IMR-90 (cell line): ENCODE results near the gene CCDC83. TPM values are rescaled to one million over a fixed set of nuclear protein-coding genes. Genes with fewer than 3 reads are reported as not detected.

Experiments used
- ATAC-seq: fragments of 200-7000 bp; cut with Tn5 transposase; 2 replicates; pipeline ENCODE4 v1.9.1; 2020; ENCODE audit warnings: low read depth, mild to moderate bottlenecking, moderate library complexity
- BruUV-seq: library from RNA; stranded (reverse); fragments of 400-500 nt; replicated peaks from 2 replicates; lab custom pipeline; 2021; lab: Mats Ljungman, UMichigan
- CTCF ChIA-PET: fragments of 300-600 bp; formaldehyde crosslinking; extraction: SDS; loops from one replicate; lab custom pipeline; 2021; ENCODE audit warnings: antibody characterized with exemption; lab: Yijun Ruan, JAX
- POLR2A ChIA-PET: fragments of 300-600 bp; sonication (Branson Sonifier 250); formaldehyde crosslinking; loops from one replicate; lab custom pipeline; 2022; ENCODE audit warnings: antibody characterized with exemption; ENCODE audit not compliant: unreplicated experiment; lab: Charles Lee
- DNase-seq: peaks from one replicate; pipeline ENCODE4 v3.0.0; 2013
- H2AFZ ChIP-seq: replicated peaks from 2 replicates; pipeline ENCODE3; 2013; ENCODE audit warnings: low read length, mild to moderate bottlenecking; ENCODE audit not compliant: poor library complexity
- H2AK5ac ChIP-seq: 2 replicates; pipeline ENCODE4 v1.6.1; 2013; ENCODE audit warnings: low read depth, low read length, inconsistent platforms
- H2AK9ac ChIP-seq: replicated peaks from 2 replicates; pipeline ENCODE3; 2013; ENCODE audit warnings: mild to moderate bottlenecking, low read depth, low read length, moderate library complexity; ENCODE audit not compliant: poor library complexity
- H2BK120ac ChIP-seq: 2 replicates; pipeline ENCODE4 v1.6.1; 2013; ENCODE audit warnings: low read depth, low read length, inconsistent platforms
- H2BK15ac ChIP-seq: 3 replicates; pipeline ENCODE4 v1.6.1; 2013; ENCODE audit warnings: low read depth, low read length, inconsistent platforms
- H2BK20ac ChIP-seq: 2 replicates; pipeline ENCODE4 v1.6.1; 2013; ENCODE audit warnings: low read depth, mild to moderate bottlenecking, inconsistent platforms, low read length, moderate library complexity
- H2BK5ac ChIP-seq: 2 replicates; pipeline ENCODE4 v1.6.1; 2013; ENCODE audit warnings: mild to moderate bottlenecking, low read depth, low read length, inconsistent platforms; ENCODE audit not compliant: poor library complexity, severe bottlenecking
- H3K14ac ChIP-seq: replicated peaks from 2 replicates; pipeline ENCODE4 v1.6.1; 2013; ENCODE audit warnings: low read depth, low read length, inconsistent platforms
- H3K18ac ChIP-seq: 2 replicates; pipeline ENCODE4 v1.6.1; 2013; ENCODE audit warnings: low read depth, low read length, control low read depth
- H3K23ac ChIP-seq: 2 replicates; pipeline ENCODE4 v1.6.1; 2013; ENCODE audit warnings: low read depth, low read length, inconsistent platforms
- H3K27ac ChIP-seq: 2 replicates; pipeline ENCODE4 v1.5.1; 2013; ENCODE audit warnings: mild to moderate bottlenecking, control low read depth, low read length; ENCODE audit not compliant: insufficient read depth
- H3K27me3 ChIP-seq: 2 replicates; pipeline ENCODE4 v1.6.1; 2013; ENCODE audit warnings: low read length; ENCODE audit not compliant: control insufficient read depth, insufficient read depth
- H3K36me3 ChIP-seq: 2 replicates; pipeline ENCODE4 v1.6.1; 2013; ENCODE audit warnings: low read length, mixed read lengths; ENCODE audit not compliant: control insufficient read depth, insufficient read depth
- H3K4ac ChIP-seq: 2 replicates; pipeline ENCODE4 v1.6.1; 2013; ENCODE audit warnings: low read depth, low read length, inconsistent platforms
- H3K4me1 ChIP-seq: 2 replicates; pipeline ENCODE4 v1.6.1; 2013; ENCODE audit warnings: low read length, mixed read lengths; ENCODE audit not compliant: control insufficient read depth, insufficient read depth
- H3K4me2 ChIP-seq: 2 replicates; pipeline ENCODE4 v1.6.1; 2013; ENCODE audit warnings: low read depth, mild to moderate bottlenecking, control low read depth, low read length, moderate library complexity
- H3K4me3 ChIP-seq: 2 replicates; pipeline ENCODE4 v1.5.1; 2013; ENCODE audit warnings: low read depth, mild to moderate bottlenecking, control low read depth, low read length, moderate library complexity; ENCODE audit not compliant: insufficient read depth
- H3K56ac ChIP-seq: 2 replicates; pipeline ENCODE4 v1.6.1; 2013; ENCODE audit warnings: low read length, inconsistent platforms; ENCODE audit not compliant: insufficient read depth; ENCODE audit errors: extremely low read depth
- H3K79me1 ChIP-seq, 2 experiments: 2 replicates each; pipeline ENCODE4 v1.6.1; 2013; ENCODE audit warnings: low read length in 2 of 2, inconsistent platforms in 1 of 2, low read depth in 1 of 2
- H3K9ac ChIP-seq: 2 replicates; pipeline ENCODE4 v1.6.1; 2013; ENCODE audit warnings: low read depth, low read length, control low read depth
- H3K9me1 ChIP-seq: 2 replicates; pipeline ENCODE4 v1.6.1; 2013; ENCODE audit warnings: low read length, inconsistent platforms; ENCODE audit not compliant: insufficient read depth
- H3K9me3 ChIP-seq: 2 replicates; pipeline ENCODE4 v1.6.1; 2013; ENCODE audit warnings: low read length; ENCODE audit not compliant: control insufficient read depth, insufficient read depth
- H4K20me1 ChIP-seq: 2 replicates; pipeline ENCODE4 v1.6.1; 2013; ENCODE audit warnings: low read length, inconsistent platforms; ENCODE audit not compliant: insufficient read depth
- H4K5ac ChIP-seq: 2 replicates; pipeline ENCODE4 v1.6.1; 2013; ENCODE audit warnings: mild to moderate bottlenecking, low read depth, low read length, control low read depth
- H4K8ac ChIP-seq, 2 experiments: 2 replicates each; pipeline ENCODE4 v1.6.1; 2013; ENCODE audit warnings: low read depth in 2 of 2, low read length in 2 of 2, control low read depth in 1 of 2, inconsistent platforms in 1 of 2
- H4K91ac ChIP-seq: 2 replicates; pipeline ENCODE4 v1.6.1; 2013; ENCODE audit warnings: low read depth, low read length, inconsistent platforms; ENCODE audit not compliant: insufficient read depth
- BHLHE40 ChIP-seq: fragments of 150-350 bp; IDR thresholded peaks from 2 replicates; pipeline ENCODE4 v1.6.1; 2016; ENCODE audit warnings: mild to moderate bottlenecking, low read depth, low read length
- CEBPB ChIP-seq: IDR thresholded peaks from 2 replicates; pipeline ENCODE4 v1.6.1; 2012; ENCODE audit warnings: low read depth, low read length, improper control_type of control experiment
- CHD1 ChIP-seq: IDR thresholded peaks from 2 replicates; pipeline ENCODE4 v1.6.1; 2012; ENCODE audit warnings: low read depth, low read length, improper control_type of control experiment
- CTCF ChIP-seq: conservative IDR thresholded peaks from 2 replicates; pipeline ENCODE4 v1.5.1; 2012; ENCODE audit warnings: mild to moderate bottlenecking, low read depth, low read length, improper control_type of control experiment
- ELK1 ChIP-seq: fragments of 150-350 bp; IDR thresholded peaks from 2 replicates; pipeline ENCODE4 v1.6.1; 2016; ENCODE audit warnings: low read depth, mild to moderate bottlenecking, low read length, moderate library complexity, borderline replicate concordance
- FOS ChIP-seq: fragments of 150-350 bp; IDR thresholded peaks from 2 replicates; pipeline ENCODE4 v1.6.1; 2016; ENCODE audit warnings: low read depth, low read length
- MAFK ChIP-seq: IDR thresholded peaks from 2 replicates; pipeline ENCODE4 v1.6.1; 2012; ENCODE audit warnings: low read depth, low read length, improper control_type of control experiment
- MAZ ChIP-seq: IDR thresholded peaks from 2 replicates; pipeline ENCODE4 v1.6.1; 2012; ENCODE audit warnings: low read depth, mild to moderate bottlenecking, low read length, improper control_type of control experiment, moderate library complexity, borderline replicate concordance
- MXI1 ChIP-seq: IDR thresholded peaks from 2 replicates; pipeline ENCODE4 v1.6.1; 2012; ENCODE audit warnings: low read depth, mild to moderate bottlenecking, low read length, moderate library complexity, borderline replicate concordance
- NFE2L2 ChIP-seq: fragments of 150-350 bp; IDR thresholded peaks from 2 replicates; pipeline ENCODE4 v1.6.1; 2016; ENCODE audit warnings: low read depth, mild to moderate bottlenecking, low read length
- POLR2A ChIP-seq: IDR thresholded peaks from 2 replicates; pipeline ENCODE4 v1.6.1; 2012; ENCODE audit warnings: mild to moderate bottlenecking, low read depth, low read length
- RAD21 ChIP-seq: IDR thresholded peaks from 2 replicates; pipeline ENCODE4 v1.6.1; 2012; ENCODE audit warnings: low read length, improper control_type of control experiment
- RCOR1 ChIP-seq: IDR thresholded peaks from 2 replicates; pipeline ENCODE4 v1.6.1; 2012; ENCODE audit warnings: mild to moderate bottlenecking, low read length, improper control_type of control experiment; ENCODE audit not compliant: insufficient replicate concordance
- RFX5 ChIP-seq: IDR thresholded peaks from 2 replicates; pipeline ENCODE4 v1.8.0; 2012; ENCODE audit warnings: low read depth, mild to moderate bottlenecking, low read length, moderate library complexity
- SMC3 ChIP-seq: fragments of 150-350 bp; IDR thresholded peaks from 2 replicates; pipeline ENCODE4 v1.6.1; 2016; ENCODE audit warnings: low read depth, mild to moderate bottlenecking, antibody characterized with exemption, low read length, moderate library complexity
- WGBS, 2 experiments: methylation state at CpG; one replicate each; pipeline versions ENCODE4 v1.1.5 to v1.1.7; 2013; ENCODE audit warnings: missing lambda C conversion rate in 2 of 2; ENCODE audit not compliant: insufficient read length in 1 of 2; ENCODE audit errors: extremely low coverage in 2 of 2; 5-methylcytosine and 5-hydroxymethylcytosine counted together
- dilution Hi-C: fragments of 300-500 bp; cut with HindIII; formaldehyde crosslinking; loops from one replicate; pipeline ENCODE4 v1.14.3; 2018; ENCODE audit warnings: low sequenced_read_pairs; ENCODE audit not compliant: unreplicated experiment
- in situ Hi-C: fragments of 300-500 bp; cut with MboI; formaldehyde crosslinking; loops from 3 replicates; pipeline ENCODE4 v1.14.3; 2019; ENCODE audit warnings: low sequenced_read_pairs, inconsistent platforms, mixed read lengths
- intact Hi-C: fragments of 100-400 bp; cut with micrococcal nuclease; formaldehyde crosslinking; loops from 2 replicates; pipeline ENCODE4 v1.10.0; 2022
- polyA plus RNA-seq, 3 experiments: library from polyadenylated mRNA; depleted of rRNA; stranded (reverse); fragments of >200 nt; gene quantifications; 2 replicates each; pipeline ENCODE4 v1.2.3, GENCODE V29; 2012; ENCODE audit warnings: low replicate concordance in 1 of 3
- total RNA-seq: library from RNA; depleted of rRNA; stranded (reverse); fragments of >200 nt; gene quantifications from 2 replicates; pipeline ENCODE4 v1.2.3, GENCODE V29; 2012
- TF ChIP-seq, protein P1 (sequence below): fragments of 150-350 bp; IDR thresholded peaks from 2 replicates; pipeline ENCODE4 v1.6.1; 2017; ENCODE audit warnings: mild to moderate bottlenecking, antibody characterized with exemption, low read length, low read depth

The CCDC83 gene
- total and polyA plus RNA-seq, 2 of the 4 experiments (the other 2 are of a cell fraction), result not detected

DNA sequence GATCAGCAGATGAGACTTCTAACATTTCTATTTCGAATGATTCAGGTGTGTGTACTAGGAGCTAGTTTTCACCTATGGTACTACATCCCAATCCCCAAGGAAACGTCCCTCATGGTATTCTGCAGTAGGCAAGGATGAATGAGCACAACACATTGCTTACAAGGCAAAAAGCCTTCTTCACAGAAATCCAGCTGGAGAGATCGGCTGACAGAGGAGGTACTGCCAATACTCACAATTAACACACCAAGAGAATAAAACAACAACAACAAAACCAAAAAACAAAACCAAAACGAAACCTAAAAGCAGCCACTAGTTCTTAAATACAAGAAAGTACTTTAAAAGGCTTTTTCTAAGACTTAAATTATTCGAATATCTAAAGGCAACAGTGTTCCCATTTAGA, 112.3 kb downstream of the CCDC83 start:
- Histone ChIP-seq H2BK5ac (peak overlapping the region; percentile 3), H4K20me1 (peaks cover 57% of the 10 kb centered on the region), H3K23ac (no peak overlapping the region), H3K27ac (no peak overlapping the region), H2AFZ (no peak overlapping the region), H4K8ac (no peak overlapping the region), H2AK5ac (no peak overlapping the region), H3K79me1 (peaks cover 17 to 71% of the 10 kb centered on the region in 2 experiments), H3K4me1 (peaks cover 10% of the 10 kb centered on the region), H3K9me3 (no peaks in the 10 kb centered on the region), H2BK20ac (no peak overlapping the region), H2AK9ac (no peak overlapping the region), H2BK120ac (no peak overlapping the region), H3K9ac (no peak overlapping the region), H3K4me2 (no peak overlapping the region), H3K14ac (no peak overlapping the region), H3K4ac (no peak overlapping the region), H3K56ac (no peak overlapping the region), H3K9me1 (peaks cover 17% of the 10 kb centered on the region), H3K36me3 (peaks cover 22% of the 10 kb centered on the region), H4K5ac (no peak overlapping the region), H2BK15ac (no peak overlapping the region), H3K18ac (no peak overlapping the region), H4K91ac (no peak overlapping the region), H3K27me3 (no peaks in the 10 kb centered on the region), H3K4me3 (no peak overlapping the region)
- in situ Hi-C loops, result no loop called here
- TF ChIP-seq CEBPB, result no peak
- TF ChIP-seq NFE2L2, result no peak
- TF ChIP-seq CTCF, result no peak
- no peak for TF ChIP-seq MAZ
- no peak for TF ChIP-seq RFX5
- TF ChIP-seq CHD1, result no peak
- TF ChIP-seq RAD21, result no peak
- TF ChIP-seq MXI1, result no peak
- no peak for TF ChIP-seq MAFK
- no peak for TF ChIP-seq BHLHE40
- no peak for TF ChIP-seq ELK1
- TF ChIP-seq POLR2A, result no peak
- no peak for TF ChIP-seq SMC3
- no peak for TF ChIP-seq FOS
- TF ChIP-seq, protein P1, sequence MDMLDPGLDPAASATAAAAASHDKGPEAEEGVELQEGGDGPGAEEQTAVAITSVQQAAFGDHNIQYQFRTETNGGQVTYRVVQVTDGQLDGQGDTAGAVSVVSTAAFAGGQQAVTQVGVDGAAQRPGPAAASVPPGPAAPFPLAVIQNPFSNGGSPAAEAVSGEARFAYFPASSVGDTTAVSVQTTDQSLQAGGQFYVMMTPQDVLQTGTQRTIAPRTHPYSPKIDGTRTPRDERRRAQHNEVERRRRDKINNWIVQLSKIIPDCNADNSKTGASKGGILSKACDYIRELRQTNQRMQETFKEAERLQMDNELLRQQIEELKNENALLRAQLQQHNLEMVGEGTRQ, result no peak
- no peak for TF ChIP-seq RCOR1
- dilution Hi-C loops, result no loop called here
- BruUV-seq, result no TSS peak
- ChIA-PET POLR2A (no interaction called here), CTCF (no interaction called here)
- 100% methylated on average over 1 of the region's 5 CpGs; no CpG with 5 or more reads in 1 of the 2 experiments for WGBS, 2 experiments
- DNase-seq (no peak), ATAC-seq (no peak)
- intact Hi-C loops, result no loop called here
